K562 (cell line): ENCODE results near the gene TBC1D9. TPM values are rescaled to one million over a fixed set of nuclear protein-coding genes. Genes with fewer than 3 reads are reported as not detected.

ENCODE experiments used
- ATAC-seq: fragments of 200-7000 bp; cut with Tn5 transposase; 3 replicates; pipeline ENCODE4 v1.9.1; 2020; ENCODE audit warnings: moderate library complexity
- BruUV-seq: library from RNA; stranded (reverse); fragments of 400-500 nt; replicated peaks from 2 replicates; lab custom pipeline; 2021; lab: Mats Ljungman, UMichigan
- CTCF ChIA-PET: fragments of 300-600 bp; formaldehyde crosslinking; extraction: SDS; loops from one replicate; lab custom pipeline; 2021; ENCODE audit warnings: low intra/inter-chr PET ratio; lab: Yijun Ruan, JAX
- POLR2A ChIA-PET: fragments of 300-600, 350-650 bp; sonication (Branson Sonifier 250); formaldehyde crosslinking; extraction: SDS; loops from one replicate; lab custom pipeline; 2021; ENCODE audit warnings: antibody characterized with exemption, inconsistent platforms; lab: Yijun Ruan, JAX
- DNase-seq, 4 experiments: peaks; one replicate each; pipeline versions ENCODE4 v3.0.0 to v3.0.0-alpha.2; 2011 to 2018; ENCODE audit warnings: low spot score in 3 of 4, mixed read lengths in 3 of 4; ENCODE audit errors: extremely low read depth in 1 of 4
- FAIRE-seq: peaks from 2 replicates; lab custom pipeline; 2011; peaks lifted over from hg19 to GRCh38; lab: Jason Lieb, UNC
- H2AFZ ChIP-seq: 2 replicates; pipeline ENCODE4 v1.6.0; 2011; ENCODE audit warnings: low read depth, low read length, control low read depth, inconsistent platforms
- H3K27ac ChIP-seq: fragments of 200-600 bp; 3 replicates; pipeline ENCODE4 v1.8.0; 2011; ENCODE audit warnings: low read depth, mild to moderate bottlenecking, control low read depth, inconsistent platforms, low read length, moderate library complexity, mixed read lengths; ENCODE audit errors: extremely low read depth
- H3K27me3 ChIP-seq, 2 experiments: fragments of 300-600 bp in 1 of 2; 2 replicates in 1 of 2; 3 replicates in 1 of 2; pipeline versions ENCODE4 v1.6.0 to v1.8.0; 2011; ENCODE audit warnings: inconsistent platforms in 2 of 2, low read length in 2 of 2, mild to moderate bottlenecking in 1 of 2, mixed read lengths in 1 of 2, moderate library complexity in 1 of 2; ENCODE audit not compliant: control insufficient read depth in 2 of 2, insufficient read depth in 2 of 2
- H3K36me3 ChIP-seq: fragments of 300-600 bp; 3 replicates; pipeline ENCODE4 v1.8.0; 2011; ENCODE audit warnings: mild to moderate bottlenecking, low read length, inconsistent platforms; ENCODE audit not compliant: control insufficient read depth, insufficient read depth
- H3K4me1 ChIP-seq, 2 experiments: fragments of 200-600 bp in 1 of 2; replicated peaks in 1 of 2; 2 replicates in 1 of 2; 3 replicates in 1 of 2; pipeline versions ENCODE4 v1.5.1 to v1.8.0; 2011; ENCODE audit warnings: inconsistent platforms in 2 of 2, low read length in 2 of 2, mild to moderate bottlenecking in 1 of 2, mixed read lengths in 1 of 2, moderate library complexity in 1 of 2; ENCODE audit not compliant: control insufficient read depth in 2 of 2, insufficient read depth in 2 of 2
- H3K4me2 ChIP-seq: 2 replicates; pipeline ENCODE4 v1.6.1; 2011; ENCODE audit warnings: low read length, control low read depth, inconsistent platforms, mixed read lengths; ENCODE audit not compliant: insufficient read depth
- H3K4me3 ChIP-seq: fragments of 200-600 bp; sonication (generic), shearing (Covaris generic); 2 replicates; pipeline ENCODE4 v1.5.1; 2016; ENCODE audit warnings: control low read depth, inconsistent platforms
- H3K79me2 ChIP-seq: fragments of 200-600 bp; 3 replicates; pipeline ENCODE4 v1.8.0; 2011; ENCODE audit warnings: low read length, inconsistent platforms; ENCODE audit not compliant: control insufficient read depth, insufficient read depth
- H3K9ac ChIP-seq, 2 experiments: 2 replicates each; pipeline versions ENCODE4 v1.6.0 to v1.6.1; 2011; ENCODE audit warnings: low read depth in 2 of 2, low read length in 2 of 2, control low read depth in 1 of 2, inconsistent platforms in 1 of 2, mild to moderate bottlenecking in 1 of 2, mixed read lengths in 1 of 2; ENCODE audit not compliant: insufficient read depth in 1 of 2
- H3K9me1 ChIP-seq: one replicate; pipeline ENCODE4 v1.6.0; 2011; ENCODE audit warnings: inconsistent platforms, mild to moderate bottlenecking, low read length, moderate library complexity; ENCODE audit not compliant: control insufficient read depth, insufficient read depth
- H3K9me3 ChIP-seq: replicated peaks from 2 replicates; pipeline ENCODE4 v1.5.1; 2011; ENCODE audit warnings: low read depth, low read length, inconsistent platforms; ENCODE audit not compliant: control insufficient read depth, insufficient read depth
- H4K20me1 ChIP-seq: replicated peaks from 2 replicates; pipeline ENCODE4 v1.6.1; 2011; ENCODE audit warnings: low read length, inconsistent platforms, mixed read lengths; ENCODE audit not compliant: control insufficient read depth, insufficient read depth
- HNRNPLL ChIP-seq: fragments of 200-400 bp; formaldehyde crosslinking; IDR thresholded peaks from 2 replicates; pipeline ENCODE4 v1.6.1; 2017; ENCODE audit warnings: low read length, low read depth, mild to moderate bottlenecking; ENCODE audit not compliant: poor library complexity, severe bottlenecking
- WGBS: fragments of 100-300 bp; shearing (Covaris generic); methylation state at CpG from one replicate; pipeline ENCODE4 v1.1.6; 2016; ENCODE audit warnings: low coverage, mixed read lengths; ENCODE audit not compliant: insufficient coverage; ENCODE audit errors: missing lambda C conversion rate; 5-methylcytosine and 5-hydroxymethylcytosine counted together
- in situ Hi-C: fragments of 300-500 bp; cut with MboI; formaldehyde crosslinking; loops from 4 replicates; pipeline ENCODE4 v1.15.0; 2018; ENCODE audit warnings: inconsistent platforms, mixed read lengths
- intact Hi-C: fragments of 100-400 bp; cut with micrococcal nuclease; formaldehyde crosslinking; loops from 2 replicates; pipeline ENCODE4 v1.14.2; 2022
- polyA plus RNA-seq, 8 experiments: library from polyadenylated mRNA; depleted of rRNA in 4 of 8; stranded (reverse) in 5 of 8; unstranded in 3 of 8; fragments of >200 nt; fragmentation: Nextera tagmentation in 2 of 8; fragmentation: Illumina TruSeq in 1 of 8; extraction: Ambion mirVana in 2 of 8; extraction: Trizol in 1 of 8; gene quantifications; 2 replicates each; pipeline versions ENCODE4 v1.2.1 to v1.2.3, GENCODE V29; 2011 to 2014; ENCODE audit warnings: inconsistent platforms in 1 of 8, missing spikeins in 1 of 8
- total RNA-seq, 7 experiments: library from RNA; depleted of rRNA in 6 of 7; stranded (reverse); fragments of >200 nt in 6 of 7; fragmentation: Illumina TruSeq in 2 of 7; extraction: Trizol in 2 of 7; gene quantifications; 2 replicates each; pipeline versions ENCODE4 v1.2.1 to v1.2.3, GENCODE V29; 2011 to 2021; ENCODE audit warnings: low replicate concordance in 1 of 7
- TF ChIP-seq, protein P1 (sequence below), 2 experiments: fragments of 450-650 bp in 1 of 2; sonication (generic) in 1 of 2; formaldehyde crosslinking in 1 of 2; IDR thresholded peaks; 2 replicates each; pipeline versions ENCODE4 v1.7.1 to v1.9.0; 2016 to 2022; ENCODE audit warnings: inconsistent platforms in 1 of 2, mild to moderate bottlenecking in 1 of 2, missing genetic modification reagents in 1 of 2

The TBC1D9 gene
- total and polyA plus RNA-seq, 9 of the 15 experiments (the other 6 are each of a cell fraction or from before 2014, with no cell fraction given), result 0.13 TPM; not detected in 8

DNA sequence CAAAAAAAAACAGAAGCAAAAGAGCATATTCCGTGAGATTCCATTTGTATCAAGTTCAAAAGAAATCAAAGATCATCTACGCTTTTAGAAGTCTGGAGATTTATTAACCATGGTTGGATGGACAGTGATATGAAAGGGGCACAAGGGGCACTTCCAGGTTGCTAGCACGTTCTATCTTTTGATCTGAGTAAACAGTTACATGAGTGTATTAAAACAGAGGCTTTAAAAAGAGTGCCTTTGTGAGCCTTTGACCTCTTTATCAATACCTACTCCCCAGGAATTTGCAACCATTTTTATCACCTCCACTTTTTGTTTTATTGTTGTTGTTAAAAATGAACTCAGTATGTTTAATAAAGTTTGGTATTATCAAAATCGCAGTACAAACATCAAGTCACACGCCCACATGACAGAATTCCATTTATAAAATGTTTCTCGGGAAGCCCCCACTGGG is 115.1 kb downstream of the TBC1D9 start:
- POLR2A ChIA-PET, result no interaction called here
- no peak for ATAC-seq
- intact Hi-C loops (no loop called here), in situ Hi-C loops (no loop called here)
- no peaks in the 10 kb centered on the region for H3K9me3 ChIP-seq
- H3K79me2 ChIP-seq, result no peaks in the 10 kb centered on the region
- no peaks in the 10 kb centered on the region for H4K20me1 ChIP-seq
- 0% methylated on average over 6 of the region's 6 CpGs for WGBS
- no peaks in the 10 kb centered on the region for H3K36me3 ChIP-seq
- CTCF ChIA-PET, result interaction anchor here (0.6 kb wide), 1 partner anchor 281 kb away, joined by 3 read pairs; no protein-coding TSS in a partner anchor
- no peak overlapping the region for H3K27ac ChIP-seq
- DNase-seq, result no peak
- no TSS peak for BruUV-seq
- no peak overlapping the region for H3K4me2 ChIP-seq
- H3K4me3 ChIP-seq, result no peak overlapping the region
- peaks cover 2% of the 10 kb centered on the region for H3K9me1 ChIP-seq
- TF ChIP-seq HNRNPLL, result no peak
- TF ChIP-seq, protein P1, sequence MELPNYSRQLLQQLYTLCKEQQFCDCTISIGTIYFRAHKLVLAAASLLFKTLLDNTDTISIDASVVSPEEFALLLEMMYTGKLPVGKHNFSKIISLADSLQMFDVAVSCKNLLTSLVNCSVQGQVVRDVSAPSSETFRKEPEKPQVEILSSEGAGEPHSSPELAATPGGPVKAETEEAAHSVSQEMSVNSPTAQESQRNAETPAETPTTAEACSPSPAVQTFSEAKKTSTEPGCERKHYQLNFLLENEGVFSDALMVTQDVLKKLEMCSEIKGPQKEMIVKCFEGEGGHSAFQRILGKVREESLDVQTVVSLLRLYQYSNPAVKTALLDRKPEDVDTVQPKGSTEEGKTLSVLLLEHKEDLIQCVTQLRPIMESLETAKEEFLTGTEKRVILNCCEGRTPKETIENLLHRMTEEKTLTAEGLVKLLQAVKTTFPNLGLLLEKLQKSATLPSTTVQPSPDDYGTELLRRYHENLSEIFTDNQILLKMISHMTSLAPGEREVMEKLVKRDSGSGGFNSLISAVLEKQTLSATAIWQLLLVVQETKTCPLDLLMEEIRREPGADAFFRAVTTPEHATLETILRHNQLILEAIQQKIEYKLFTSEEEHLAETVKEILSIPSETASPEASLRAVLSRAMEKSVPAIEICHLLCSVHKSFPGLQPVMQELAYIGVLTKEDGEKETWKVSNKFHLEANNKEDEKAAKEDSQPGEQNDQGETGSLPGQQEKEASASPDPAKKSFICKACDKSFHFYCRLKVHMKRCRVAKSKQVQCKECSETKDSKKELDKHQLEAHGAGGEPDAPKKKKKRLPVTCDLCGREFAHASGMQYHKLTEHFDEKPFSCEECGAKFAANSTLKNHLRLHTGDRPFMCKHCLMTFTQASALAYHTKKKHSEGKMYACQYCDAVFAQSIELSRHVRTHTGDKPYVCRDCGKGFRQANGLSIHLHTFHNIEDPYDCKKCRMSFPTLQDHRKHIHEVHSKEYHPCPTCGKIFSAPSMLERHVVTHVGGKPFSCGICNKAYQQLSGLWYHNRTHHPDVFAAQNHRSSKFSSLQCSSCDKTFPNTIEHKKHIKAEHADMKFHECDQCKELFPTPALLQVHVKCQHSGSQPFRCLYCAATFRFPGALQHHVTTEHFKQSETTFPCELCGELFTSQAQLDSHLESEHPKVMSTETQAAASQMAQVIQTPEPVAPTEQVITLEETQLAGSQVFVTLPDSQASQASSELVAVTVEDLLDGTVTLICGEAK (IDR thresholded peaks at IDR 0.05), result 0 out of 2 replicates have a peak, but pooled peaks have one; percentile 47
- TF ChIP-seq, protein P1 (CRISPR knock-in tag; IDR thresholded peaks at IDR 0.05), result no peak
- H2AFZ ChIP-seq, result no peak overlapping the region
- H3K27me3 ChIP-seq, result peaks cover 30 to 39% of the 10 kb centered on the region in 2 experiments; a peak in 4 of 5 replicates
- H3K4me1 ChIP-seq, result peaks cover 0 to 15% of the 10 kb centered on the region in 2 experiments; a peak in 2 of 5 replicates
- no peak overlapping the region for H3K9ac ChIP-seq
- no peak for FAIRE-seq
